Measurements from ENCODE around the gene RAB19.

GRCh38 chr7:140446467-140446866, 42.6 kb downstream of the RAB19 start:
- no peak for TF ChIP-seq CTCF (IDR thresholded peaks at IDR 0.05; ENCODE audit: poor library complexity, severe bottlenecking)
- no peak for TF ChIP-seq RAD21 (conservative IDR thresholded peaks at IDR 0.05)
- TF ChIP-seq, protein P1, sequence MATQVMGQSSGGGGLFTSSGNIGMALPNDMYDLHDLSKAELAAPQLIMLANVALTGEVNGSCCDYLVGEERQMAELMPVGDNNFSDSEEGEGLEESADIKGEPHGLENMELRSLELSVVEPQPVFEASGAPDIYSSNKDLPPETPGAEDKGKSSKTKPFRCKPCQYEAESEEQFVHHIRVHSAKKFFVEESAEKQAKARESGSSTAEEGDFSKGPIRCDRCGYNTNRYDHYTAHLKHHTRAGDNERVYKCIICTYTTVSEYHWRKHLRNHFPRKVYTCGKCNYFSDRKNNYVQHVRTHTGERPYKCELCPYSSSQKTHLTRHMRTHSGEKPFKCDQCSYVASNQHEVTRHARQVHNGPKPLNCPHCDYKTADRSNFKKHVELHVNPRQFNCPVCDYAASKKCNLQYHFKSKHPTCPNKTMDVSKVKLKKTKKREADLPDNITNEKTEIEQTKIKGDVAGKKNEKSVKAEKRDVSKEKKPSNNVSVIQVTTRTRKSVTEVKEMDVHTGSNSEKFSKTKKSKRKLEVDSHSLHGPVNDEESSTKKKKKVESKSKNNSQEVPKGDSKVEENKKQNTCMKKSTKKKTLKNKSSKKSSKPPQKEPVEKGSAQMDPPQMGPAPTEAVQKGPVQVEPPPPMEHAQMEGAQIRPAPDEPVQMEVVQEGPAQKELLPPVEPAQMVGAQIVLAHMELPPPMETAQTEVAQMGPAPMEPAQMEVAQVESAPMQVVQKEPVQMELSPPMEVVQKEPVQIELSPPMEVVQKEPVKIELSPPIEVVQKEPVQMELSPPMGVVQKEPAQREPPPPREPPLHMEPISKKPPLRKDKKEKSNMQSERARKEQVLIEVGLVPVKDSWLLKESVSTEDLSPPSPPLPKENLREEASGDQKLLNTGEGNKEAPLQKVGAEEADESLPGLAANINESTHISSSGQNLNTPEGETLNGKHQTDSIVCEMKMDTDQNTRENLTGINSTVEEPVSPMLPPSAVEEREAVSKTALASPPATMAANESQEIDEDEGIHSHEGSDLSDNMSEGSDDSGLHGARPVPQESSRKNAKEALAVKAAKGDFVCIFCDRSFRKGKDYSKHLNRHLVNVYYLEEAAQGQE (IDR thresholded peaks at IDR 0.05; ENCODE audit: borderline replicate concordance) = no peak
- no peak for TF ChIP-seq EZH2 (IDR thresholded peaks at IDR 0.05; ENCODE audit: borderline replicate concordance, insufficient read depth, low read length, poor library complexity, severe bottlenecking)
- no peak for TF ChIP-seq POLR2AphosphoS5 (IDR thresholded peaks at IDR 0.05)
- no peak for TF ChIP-seq EP300 (conservative IDR thresholded peaks at IDR 0.05; ENCODE audit: poor library complexity, severe bottlenecking)
- TF ChIP-seq TAF1 (IDR thresholded peaks at IDR 0.05; ENCODE audit: low read depth) = no peak
- no peak for TF ChIP-seq SMC3 (conservative IDR thresholded peaks at IDR 0.05; ENCODE audit: poor library complexity)
- no peak for TF ChIP-seq MXI1 (conservative IDR thresholded peaks at IDR 0.05; ENCODE audit: poor library complexity, severe bottlenecking)
